ENCODE results near the gene DNAJC1.

DNA sequence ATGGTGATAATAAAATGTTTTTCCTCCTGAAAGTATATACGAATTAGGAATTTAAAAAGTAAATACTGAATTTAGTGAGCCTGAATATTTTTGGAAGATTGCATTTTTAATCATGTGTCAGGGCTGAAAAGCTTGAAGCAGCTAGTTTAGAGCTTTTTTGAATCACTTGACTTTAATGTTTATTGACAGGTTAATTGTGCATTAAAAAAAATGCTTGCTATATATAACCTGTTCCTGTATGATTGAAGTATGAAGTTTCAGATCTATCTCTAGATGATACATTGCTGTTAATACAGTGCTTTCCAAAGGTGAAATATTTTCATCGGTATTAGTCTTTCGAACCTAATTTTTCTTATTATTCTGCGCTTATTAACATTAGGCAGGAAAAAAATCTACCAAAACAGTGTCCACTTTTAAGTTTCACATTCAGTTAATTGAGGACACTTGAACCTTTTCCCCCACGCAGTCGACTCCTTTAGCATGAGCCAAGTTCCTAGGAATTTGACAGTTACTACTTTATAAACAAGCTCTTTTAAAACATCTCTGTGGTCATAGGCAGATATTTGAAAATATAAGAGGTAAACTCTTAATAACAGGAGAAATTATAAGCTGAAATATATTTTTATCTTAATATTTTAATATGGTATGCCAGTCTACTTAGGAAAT lies 282.4 kb downstream of the DNAJC1 start:
- TF ChIP-seq CTCF (IDR thresholded peaks at IDR 0.05) (no peak), ELF4 (CRISPR knock-in tag; IDR thresholded peaks at IDR 0.05; ENCODE audit: low read depth) (no peak), MYBL2 (CRISPR knock-in tag; IDR thresholded peaks at IDR 0.05) (no peak)

All from WTC11 (cell line).